ENCODE data around the gene SNX30. TPM values are rescaled to one million over a fixed set of nuclear protein-coding genes. Genes with fewer than 3 reads are reported as not detected.
"Not testable (repeated sequence)": the region's sequence is repeated elsewhere in the genome, so short reads cannot be mapped to it uniquely, and the experiment has no call there.

The SNX30 gene
- total RNA-seq, 1 donor from 2014 or later, result 18.2 TPM

GRCh38 chr9:112712678-112713077 lies 37.9 kb upstream of the SNX30 start:
- DNase-seq (ENCODE audit: extremely low spot score, unreplicated experiment), result no peak
- Mint-ChIP-seq H3K9me3 (ENCODE audit: unreplicated experiment) (peaks cover 11% of the 10 kb centered on the region), H3K4me3 (ENCODE audit: unreplicated experiment) (no peak overlapping the region), H3K27ac (ENCODE audit: unreplicated experiment) (no peak overlapping the region), H3K27me3 (ENCODE audit: unreplicated experiment) (no peaks in the 10 kb centered on the region), H3K4me1 (ENCODE audit: unreplicated experiment) (peaks cover 11% of the 10 kb centered on the region), H3K36me3 (ENCODE audit: unreplicated experiment) (peaks cover 13% of the 10 kb centered on the region)
- no peak for TF ChIP-seq CTCF (IDR thresholded peaks at IDR 0.05)

GRCh38 chr9:112717661-112718331 lies 32.8 kb upstream of the SNX30 start, which contains the start of gene INIP:
INIP (minus strand) TSS chr9:112718117; CDS start chr9:112716485, 1,632 bp downstream.
- Mint-ChIP-seq H3K27ac (ENCODE audit: unreplicated experiment) (peak within 1 kb of the TSS; percentile 94), H3K4me3 (ENCODE audit: unreplicated experiment) (peak within 1 kb of the TSS; percentile 99), H3K27me3 (ENCODE audit: unreplicated experiment) (no peaks in the 10 kb centered on the region), H3K36me3 (ENCODE audit: unreplicated experiment) (peaks cover 7% of the 10 kb centered on the region), H3K4me1 (ENCODE audit: unreplicated experiment) (peaks cover 12% of the 10 kb centered on the region), H3K9me3 (ENCODE audit: unreplicated experiment) (peaks cover 3% of the 10 kb centered on the region)
- peak; percentile 31 for TF ChIP-seq CTCF (IDR thresholded peaks at IDR 0.05)
- peak; percentile 97 for DNase-seq (ENCODE audit: extremely low spot score, unreplicated experiment)

GRCh38 chr9:112719241-112719691 lies 31.3 kb upstream of the SNX30 start:
- no peaks in the 10 kb centered on the region for H3K36me3 Mint-ChIP-seq (ENCODE audit: unreplicated experiment)
- H3K4me1 Mint-ChIP-seq (ENCODE audit: unreplicated experiment), result peaks cover 12% of the 10 kb centered on the region
- DNase-seq (ENCODE audit: extremely low spot score, unreplicated experiment), result no peak
- H3K4me3 Mint-ChIP-seq (ENCODE audit: unreplicated experiment), result peak overlapping the region; percentile 46
- no peak for TF ChIP-seq CTCF (IDR thresholded peaks at IDR 0.05)
- no peaks in the 10 kb centered on the region for H3K27me3 Mint-ChIP-seq (ENCODE audit: unreplicated experiment)
- H3K9me3 Mint-ChIP-seq (ENCODE audit: unreplicated experiment), result no peaks in the 10 kb centered on the region
- H3K27ac Mint-ChIP-seq (ENCODE audit: unreplicated experiment), result no peak overlapping the region

GRCh38 chr9:112719696-112720095 lies 30.9 kb upstream of the SNX30 start:
- DNase-seq (ENCODE audit: extremely low spot score, unreplicated experiment), result no peak
- Mint-ChIP-seq H3K9me3 (ENCODE audit: unreplicated experiment) (no peaks in the 10 kb centered on the region), H3K4me1 (ENCODE audit: unreplicated experiment) (peaks cover 12% of the 10 kb centered on the region), H3K27me3 (ENCODE audit: unreplicated experiment) (no peaks in the 10 kb centered on the region), H3K4me3 (ENCODE audit: unreplicated experiment) (no peak overlapping the region), H3K36me3 (ENCODE audit: unreplicated experiment) (no peaks in the 10 kb centered on the region), H3K27ac (ENCODE audit: unreplicated experiment) (no peak overlapping the region)
- no peak for TF ChIP-seq CTCF (IDR thresholded peaks at IDR 0.05)

GRCh38 chr9:112720113-112720780 lies 30.3 kb upstream of the SNX30 start:
- DNase-seq (ENCODE audit: extremely low spot score, unreplicated experiment), result no peak
- Mint-ChIP-seq H3K4me3 (ENCODE audit: unreplicated experiment) (no peak overlapping the region), H3K27me3 (ENCODE audit: unreplicated experiment) (no peaks in the 10 kb centered on the region), H3K9me3 (ENCODE audit: unreplicated experiment) (no peaks in the 10 kb centered on the region), H3K36me3 (ENCODE audit: unreplicated experiment) (no peaks in the 10 kb centered on the region), H3K27ac (ENCODE audit: unreplicated experiment) (no peak overlapping the region), H3K4me1 (ENCODE audit: unreplicated experiment) (peaks cover 12% of the 10 kb centered on the region)
- TF ChIP-seq CTCF (IDR thresholded peaks at IDR 0.05), result no peak

- H3K4me3 Mint-ChIP-seq (ENCODE audit: unreplicated experiment); H3K27me3 Mint-ChIP-seq (ENCODE audit: unreplicated experiment); DNase-seq (ENCODE audit: extremely low spot score, unreplicated experiment); H3K9me3 Mint-ChIP-seq (ENCODE audit: unreplicated experiment); H3K4me1 Mint-ChIP-seq (ENCODE audit: unreplicated experiment); H3K36me3 Mint-ChIP-seq (ENCODE audit: unreplicated experiment); H3K27ac Mint-ChIP-seq (ENCODE audit: unreplicated experiment): not testable (repeated sequence)
Observed at GRCh38 chr9:112722749-112723148, 27.8 kb upstream of the SNX30 start.
